WTC11 (cell line): ENCODE data around the gene ANKRD28.

ENCODE experiments used
- ESRRA ChIP-seq: sonication (generic); formaldehyde crosslinking; IDR thresholded peaks from 2 replicates; pipeline ENCODE4 v1.8.1; 2022; ENCODE audit warnings: mild to moderate bottlenecking, missing genetic modification reagents, borderline replicate concordance
- TCF7 ChIP-seq: sonication (generic); formaldehyde crosslinking; IDR thresholded peaks from 2 replicates; pipeline ENCODE4 v1.8.0; 2022; ENCODE audit warnings: mild to moderate bottlenecking, low read depth, missing genetic modification reagents, moderate library complexity
- TF ChIP-seq, protein P1 (sequence below): sonication (generic); formaldehyde crosslinking; conservative IDR thresholded peaks from 2 replicates; pipeline ENCODE4 v1.8.1; 2022; ENCODE audit warnings: mild to moderate bottlenecking, missing genetic modification reagents
- TF ChIP-seq, protein P2 (sequence below): fragments of 200-600 bp; IDR thresholded peaks from 2 replicates; pipeline ENCODE4 v1.8.0; 2022; ENCODE audit warnings: antibody characterized with exemption
- TF ChIP-seq, protein P3 (sequence below): sonication (generic); formaldehyde crosslinking; IDR thresholded peaks from 2 replicates; pipeline ENCODE4 v1.8.0; 2023; ENCODE audit warnings: missing genetic modification reagents
- TF ChIP-seq, protein P4 (sequence below): sonication (generic); formaldehyde crosslinking; IDR thresholded peaks from 2 replicates; pipeline ENCODE4 v1.8.0; 2022; ENCODE audit warnings: mild to moderate bottlenecking, missing genetic modification reagents

DNA sequence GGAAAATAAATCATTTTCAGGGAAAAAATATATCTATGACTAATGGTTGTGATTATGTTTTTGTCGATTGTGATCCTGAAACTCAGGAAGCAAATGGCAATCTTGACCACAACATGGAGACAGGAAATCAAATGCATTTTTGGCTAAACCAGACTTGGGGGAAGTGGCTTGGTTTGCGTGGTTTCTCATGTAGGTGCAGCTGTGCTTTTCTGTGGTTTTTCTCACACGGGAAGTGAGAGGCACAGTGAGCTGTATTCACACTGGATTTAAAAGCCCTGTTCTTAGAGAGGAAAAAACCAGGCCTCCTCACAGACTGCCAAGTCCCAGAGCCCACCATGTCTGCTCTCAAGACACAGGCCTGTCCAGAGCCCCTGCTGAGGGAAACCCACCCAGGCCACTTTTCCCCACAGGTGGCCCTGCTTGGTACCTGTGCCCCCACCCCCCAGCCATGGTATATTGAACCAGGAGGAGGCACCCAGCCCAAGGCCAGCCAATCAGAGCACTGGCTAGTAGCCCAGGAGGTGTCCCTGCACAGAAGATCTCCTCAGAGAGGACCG lies 150.1 kb downstream of the ANKRD28 start:
- TF ChIP-seq, protein P1, sequence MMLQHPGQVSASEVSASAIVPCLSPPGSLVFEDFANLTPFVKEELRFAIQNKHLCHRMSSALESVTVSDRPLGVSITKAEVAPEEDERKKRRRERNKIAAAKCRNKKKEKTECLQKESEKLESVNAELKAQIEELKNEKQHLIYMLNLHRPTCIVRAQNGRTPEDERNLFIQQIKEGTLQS (CRISPR knock-in tag) = no peak
- TF ChIP-seq, protein P2, sequence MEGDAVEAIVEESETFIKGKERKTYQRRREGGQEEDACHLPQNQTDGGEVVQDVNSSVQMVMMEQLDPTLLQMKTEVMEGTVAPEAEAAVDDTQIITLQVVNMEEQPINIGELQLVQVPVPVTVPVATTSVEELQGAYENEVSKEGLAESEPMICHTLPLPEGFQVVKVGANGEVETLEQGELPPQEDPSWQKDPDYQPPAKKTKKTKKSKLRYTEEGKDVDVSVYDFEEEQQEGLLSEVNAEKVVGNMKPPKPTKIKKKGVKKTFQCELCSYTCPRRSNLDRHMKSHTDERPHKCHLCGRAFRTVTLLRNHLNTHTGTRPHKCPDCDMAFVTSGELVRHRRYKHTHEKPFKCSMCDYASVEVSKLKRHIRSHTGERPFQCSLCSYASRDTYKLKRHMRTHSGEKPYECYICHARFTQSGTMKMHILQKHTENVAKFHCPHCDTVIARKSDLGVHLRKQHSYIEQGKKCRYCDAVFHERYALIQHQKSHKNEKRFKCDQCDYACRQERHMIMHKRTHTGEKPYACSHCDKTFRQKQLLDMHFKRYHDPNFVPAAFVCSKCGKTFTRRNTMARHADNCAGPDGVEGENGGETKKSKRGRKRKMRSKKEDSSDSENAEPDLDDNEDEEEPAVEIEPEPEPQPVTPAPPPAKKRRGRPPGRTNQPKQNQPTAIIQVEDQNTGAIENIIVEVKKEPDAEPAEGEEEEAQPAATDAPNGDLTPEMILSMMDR = no peak
- TF ChIP-seq, protein P3, sequence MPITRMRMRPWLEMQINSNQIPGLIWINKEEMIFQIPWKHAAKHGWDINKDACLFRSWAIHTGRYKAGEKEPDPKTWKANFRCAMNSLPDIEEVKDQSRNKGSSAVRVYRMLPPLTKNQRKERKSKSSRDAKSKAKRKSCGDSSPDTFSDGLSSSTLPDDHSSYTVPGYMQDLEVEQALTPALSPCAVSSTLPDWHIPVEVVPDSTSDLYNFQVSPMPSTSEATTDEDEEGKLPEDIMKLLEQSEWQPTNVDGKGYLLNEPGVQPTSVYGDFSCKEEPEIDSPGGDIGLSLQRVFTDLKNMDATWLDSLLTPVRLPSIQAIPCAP (CRISPR knock-in tag) = no peak
- TF ChIP-seq, protein P4, sequence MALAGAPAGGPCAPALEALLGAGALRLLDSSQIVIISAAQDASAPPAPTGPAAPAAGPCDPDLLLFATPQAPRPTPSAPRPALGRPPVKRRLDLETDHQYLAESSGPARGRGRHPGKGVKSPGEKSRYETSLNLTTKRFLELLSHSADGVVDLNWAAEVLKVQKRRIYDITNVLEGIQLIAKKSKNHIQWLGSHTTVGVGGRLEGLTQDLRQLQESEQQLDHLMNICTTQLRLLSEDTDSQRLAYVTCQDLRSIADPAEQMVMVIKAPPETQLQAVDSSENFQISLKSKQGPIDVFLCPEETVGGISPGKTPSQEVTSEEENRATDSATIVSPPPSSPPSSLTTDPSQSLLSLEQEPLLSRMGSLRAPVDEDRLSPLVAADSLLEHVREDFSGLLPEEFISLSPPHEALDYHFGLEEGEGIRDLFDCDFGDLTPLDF (CRISPR knock-in tag) = no peak
- TF ChIP-seq TCF7 (CRISPR knock-in tag) (no peak), ESRRA (CRISPR knock-in tag) (no peak)
